Measurements from ENCODE around the gene TCHH. TPM values are rescaled to one million over a fixed set of nuclear protein-coding genes. Genes with fewer than 3 reads are reported as not detected.

Gene TCHH
- total and polyA plus RNA-seq, 2 of the 13 experiments (the other 11 are each of a cell fraction or from before 2014, with no cell fraction given), result not detected

GRCh38 chr1:152109998-152110294 is 5.3 kb downstream of the TCHH start (continued):
- TF ChIP-seq ZHX2 (IDR thresholded peaks at IDR 0.05; ENCODE audit: low read depth) (no peak), ZHX2 (CRISPR knock-in tag; IDR thresholded peaks at IDR 0.05; ENCODE audit: borderline replicate concordance) (no peak), ZNF691 (CRISPR knock-in tag; IDR thresholded peaks at IDR 0.05; ENCODE audit: borderline replicate concordance, low read depth) (no peak), SP1 (IDR thresholded peaks at IDR 0.05) (no peak), SP1 (CRISPR knock-in tag; IDR thresholded peaks at IDR 0.05) (no peak), TCF12 (IDR thresholded peaks at IDR 0.05) (no peak), TCF12 (CRISPR knock-in tag; IDR thresholded peaks at IDR 0.05) (no peak), TBX2 (CRISPR knock-in tag; IDR thresholded peaks at IDR 0.05; ENCODE audit: borderline replicate concordance) (no peak), ZNF569 (CRISPR knock-in tag; IDR thresholded peaks at IDR 0.05; ENCODE audit: borderline replicate concordance) (no peak), MBNL3 (CRISPR knock-in tag; conservative IDR thresholded peaks at IDR 0.05) (no peak), NONO (IDR thresholded peaks at IDR 0.05) (no peak), NONO (CRISPR knock-in tag; conservative IDR thresholded peaks at IDR 0.05) (no peak), SNAPC4 (CRISPR knock-in tag; IDR thresholded peaks at IDR 0.05) (no peak), ZNF180 (CRISPR knock-in tag; IDR thresholded peaks at IDR 0.05; ENCODE audit: borderline replicate concordance, low read depth) (no peak), ZFP37 (CRISPR knock-in tag; IDR thresholded peaks at IDR 0.05; ENCODE audit: borderline replicate concordance) (no peak), ZNF552 (CRISPR knock-in tag; IDR thresholded peaks at IDR 0.05; ENCODE audit: borderline replicate concordance) (no peak), ELF4 (CRISPR knock-in tag; IDR thresholded peaks at IDR 0.05; ENCODE audit: borderline replicate concordance) (no peak), ZNF777 (CRISPR knock-in tag; IDR thresholded peaks at IDR 0.05) (no peak)
